ENCODE data around the gene TRIM56.

DNA sequence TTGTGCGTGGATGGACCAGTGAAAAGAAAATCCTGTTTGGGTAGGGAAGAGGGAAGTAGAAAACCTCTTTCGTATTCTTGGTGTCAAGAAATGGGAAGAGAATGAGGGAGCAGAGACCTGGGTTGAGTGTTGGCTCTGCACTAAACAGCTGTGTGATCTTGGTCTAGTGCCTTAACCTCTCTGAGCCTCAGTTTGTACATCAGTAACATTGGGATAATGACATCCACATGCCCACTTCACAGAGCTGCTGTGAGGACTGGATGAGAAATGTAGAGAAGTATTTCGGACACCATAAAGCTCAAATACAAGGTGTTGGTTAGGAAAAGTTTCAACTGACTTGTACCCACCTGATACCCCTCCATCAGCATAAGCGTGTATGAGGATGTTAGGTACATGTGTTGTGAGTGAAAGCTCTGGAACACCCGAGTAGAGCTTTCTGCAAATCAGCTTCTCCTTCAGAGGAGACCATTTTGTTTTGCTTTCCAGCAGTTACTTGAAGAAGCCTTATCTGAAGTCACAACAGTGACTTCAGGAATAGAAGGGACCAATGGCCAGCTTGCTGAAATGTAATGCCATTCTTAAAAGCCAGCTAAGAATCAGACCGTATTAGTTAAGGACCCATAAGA is 11.2 kb downstream of the TRIM56 start:
- TF ChIP-seq, protein P1, sequence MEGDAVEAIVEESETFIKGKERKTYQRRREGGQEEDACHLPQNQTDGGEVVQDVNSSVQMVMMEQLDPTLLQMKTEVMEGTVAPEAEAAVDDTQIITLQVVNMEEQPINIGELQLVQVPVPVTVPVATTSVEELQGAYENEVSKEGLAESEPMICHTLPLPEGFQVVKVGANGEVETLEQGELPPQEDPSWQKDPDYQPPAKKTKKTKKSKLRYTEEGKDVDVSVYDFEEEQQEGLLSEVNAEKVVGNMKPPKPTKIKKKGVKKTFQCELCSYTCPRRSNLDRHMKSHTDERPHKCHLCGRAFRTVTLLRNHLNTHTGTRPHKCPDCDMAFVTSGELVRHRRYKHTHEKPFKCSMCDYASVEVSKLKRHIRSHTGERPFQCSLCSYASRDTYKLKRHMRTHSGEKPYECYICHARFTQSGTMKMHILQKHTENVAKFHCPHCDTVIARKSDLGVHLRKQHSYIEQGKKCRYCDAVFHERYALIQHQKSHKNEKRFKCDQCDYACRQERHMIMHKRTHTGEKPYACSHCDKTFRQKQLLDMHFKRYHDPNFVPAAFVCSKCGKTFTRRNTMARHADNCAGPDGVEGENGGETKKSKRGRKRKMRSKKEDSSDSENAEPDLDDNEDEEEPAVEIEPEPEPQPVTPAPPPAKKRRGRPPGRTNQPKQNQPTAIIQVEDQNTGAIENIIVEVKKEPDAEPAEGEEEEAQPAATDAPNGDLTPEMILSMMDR (IDR thresholded peaks at IDR 0.05; ENCODE audit: low read depth, low read length): no peak
- no peak for TF ChIP-seq EZH2phosphoT487 (IDR thresholded peaks at IDR 0.05; ENCODE audit: low read depth)

Data from OCI-LY3 (cell line).